H9 (cell line): ENCODE measurements around the gene STK24. TPM values are rescaled to one million over a fixed set of nuclear protein-coding genes. Genes with fewer than 3 reads are reported as not detected.

ENCODE experiments used
- DNase-seq: peaks from one replicate; pipeline ENCODE4 v3.0.0-alpha.2; 2017
- H2AFZ ChIP-seq: one replicate; pipeline ENCODE4 v1.6.1; 2013; ENCODE audit warnings: mild to moderate bottlenecking, low read length, control low read depth, moderate library complexity
- H2AK5ac ChIP-seq: 2 replicates; pipeline ENCODE4 v1.6.1; 2013; ENCODE audit warnings: low read length, control low read depth, mixed read lengths; ENCODE audit not compliant: insufficient read length
- H2BK120ac ChIP-seq: one replicate; pipeline ENCODE4 v1.6.1; 2013; ENCODE audit warnings: low read depth, mild to moderate bottlenecking, low read length, control low read depth, inconsistent platforms; ENCODE audit not compliant: poor library complexity, severe bottlenecking
- H2BK12ac ChIP-seq: 2 replicates; pipeline ENCODE4 v1.6.1; 2013; ENCODE audit warnings: low read length, control low read depth, mixed read lengths, low read depth; ENCODE audit not compliant: insufficient read length
- H2BK15ac ChIP-seq: 2 replicates; pipeline ENCODE4 v1.6.1; 2013; ENCODE audit warnings: low read depth, low read length, control low read depth
- H2BK20ac ChIP-seq: one replicate; pipeline ENCODE4 v1.6.1; 2013; ENCODE audit warnings: low read depth, mild to moderate bottlenecking, low read length, control low read depth, inconsistent platforms; ENCODE audit not compliant: poor library complexity, severe bottlenecking
- H2BK5ac ChIP-seq: 2 replicates; pipeline ENCODE4 v1.6.1; 2013; ENCODE audit warnings: low read length, control low read depth, mixed read lengths; ENCODE audit not compliant: insufficient read length
- H3K14ac ChIP-seq: 2 replicates; pipeline ENCODE4 v1.6.1; 2013; ENCODE audit warnings: low read length, control low read depth; ENCODE audit not compliant: insufficient read depth
- H3K18ac ChIP-seq: 2 replicates; pipeline ENCODE4 v1.6.1; 2013; ENCODE audit warnings: low read depth, mild to moderate bottlenecking, mixed read lengths, low read length, control low read depth; ENCODE audit not compliant: insufficient read length
- H3K23ac ChIP-seq: 2 replicates; pipeline ENCODE4 v1.6.1; 2013; ENCODE audit warnings: low read length, control low read depth, mixed read lengths, low read depth; ENCODE audit not compliant: insufficient read length
- H3K23me2 ChIP-seq: 2 replicates; pipeline ENCODE4 v1.6.1; 2013; ENCODE audit warnings: low read depth, mild to moderate bottlenecking, mixed read lengths, low read length, control low read depth; ENCODE audit not compliant: insufficient read length, poor library complexity, severe bottlenecking
- H3K27ac ChIP-seq: 2 replicates; pipeline ENCODE4 v1.5.1; 2013; ENCODE audit warnings: low read length, control low read depth, mixed read lengths, low read depth; ENCODE audit not compliant: insufficient read length
- H3K27me3 ChIP-seq: 2 replicates; pipeline ENCODE4 v1.6.1; 2013; ENCODE audit warnings: low read length, control low read depth, inconsistent platforms; ENCODE audit not compliant: insufficient read depth
- H3K4ac ChIP-seq: 2 replicates; pipeline ENCODE4 v1.6.1; 2013; ENCODE audit warnings: low read depth, mild to moderate bottlenecking, control low read depth, inconsistent platforms, low read length, moderate library complexity
- H3K4me1 ChIP-seq: 2 replicates; pipeline ENCODE4 v1.6.1; 2013; ENCODE audit warnings: low read length, control low read depth, inconsistent platforms; ENCODE audit not compliant: insufficient read depth
- H3K4me2 ChIP-seq: 2 replicates; pipeline ENCODE4 v1.6.1; 2013; ENCODE audit warnings: low read length, control low read depth, mixed read lengths; ENCODE audit not compliant: insufficient read length, insufficient read depth
- H3K56ac ChIP-seq: 2 replicates; pipeline ENCODE4 v1.6.1; 2013; ENCODE audit warnings: low read depth, mild to moderate bottlenecking, mixed read lengths, low read length, control low read depth; ENCODE audit not compliant: insufficient read length
- H3K79me1 ChIP-seq: 2 replicates; pipeline ENCODE4 v1.6.1; 2013; ENCODE audit warnings: low read depth, mild to moderate bottlenecking, moderate library complexity, low read length, control low read depth, inconsistent platforms; ENCODE audit not compliant: insufficient read depth, poor library complexity, severe bottlenecking
- H3K79me2 ChIP-seq: 2 replicates; pipeline ENCODE4 v1.6.1; 2013; ENCODE audit warnings: low read length, control low read depth, inconsistent platforms; ENCODE audit not compliant: insufficient read depth
- H3K9ac ChIP-seq: 2 replicates; pipeline ENCODE4 v1.6.1; 2013; ENCODE audit warnings: low read length, control low read depth, mixed read lengths; ENCODE audit not compliant: insufficient read length; ENCODE audit errors: extremely low read depth
- H3K9me3 ChIP-seq: one replicate; pipeline ENCODE4 v1.6.1; 2013; ENCODE audit warnings: low read depth, low read length, inconsistent platforms; ENCODE audit not compliant: control insufficient read depth
- H3T11ph ChIP-seq: one replicate; pipeline ENCODE4 v1.6.1; 2013; ENCODE audit warnings: mild to moderate bottlenecking, low read length, control low read depth, inconsistent platforms
- H4K20me1 ChIP-seq: one replicate; pipeline ENCODE4 v1.6.1; 2013; ENCODE audit not compliant: control insufficient read depth, insufficient read length, insufficient read depth
- H4K5ac ChIP-seq: 2 replicates; pipeline ENCODE4 v1.6.1; 2013; ENCODE audit warnings: low read depth, mild to moderate bottlenecking, mixed read lengths, low read length, control low read depth; ENCODE audit not compliant: insufficient read length
- H4K8ac ChIP-seq: replicated peaks from 2 replicates; pipeline ENCODE4 v1.6.1; 2013; ENCODE audit warnings: low read length, control low read depth, mixed read lengths, low read depth; ENCODE audit not compliant: insufficient read length
- H4K91ac ChIP-seq: 2 replicates; pipeline ENCODE4 v1.6.1; 2013; ENCODE audit warnings: low read depth, mild to moderate bottlenecking, moderate library complexity, mixed read lengths, low read length, control low read depth; ENCODE audit not compliant: insufficient read length
- H3K27ac Mint-ChIP-seq, 3 experiments: 2 replicates in 2 of 3; 3 replicates in 1 of 3; pipeline ENCODE4 v1.8.0; 2020 to 2021; ENCODE audit warnings: mixed read lengths in 3 of 3, mild to moderate bottlenecking in 1 of 3, moderate library complexity in 1 of 3
- H3K27me3 Mint-ChIP-seq: 2 replicates; pipeline ENCODE4 v1.8.0; 2021; ENCODE audit warnings: low read depth, mild to moderate bottlenecking, moderate library complexity, mixed read lengths
- H3K36me3 Mint-ChIP-seq, 3 experiments: 2 replicates in 2 of 3; 3 replicates in 1 of 3; pipeline ENCODE4 v1.8.0; 2020 to 2021; ENCODE audit warnings: low read depth in 3 of 3, mixed read lengths in 3 of 3; ENCODE audit not compliant: insufficient read depth in 1 of 3
- H3K4me1 Mint-ChIP-seq, 2 experiments: 2 replicates each; pipeline ENCODE4 v1.8.0; 2020; ENCODE audit warnings: mixed read lengths in 2 of 2
- H3K4me3 Mint-ChIP-seq, 2 experiments: 2 replicates in 1 of 2; 3 replicates in 1 of 2; pipeline ENCODE4 v1.8.0; 2020 to 2021; ENCODE audit warnings: mild to moderate bottlenecking in 2 of 2, mixed read lengths in 2 of 2, moderate library complexity in 1 of 2
- H3K9me3 Mint-ChIP-seq, 2 experiments: 2 replicates in 1 of 2; 3 replicates in 1 of 2; pipeline ENCODE4 v1.8.0; 2020; ENCODE audit warnings: mild to moderate bottlenecking in 2 of 2, mixed read lengths in 2 of 2, moderate library complexity in 1 of 2
- CTCF ChIP-seq: fragments of 200-600 bp; sonication (generic); conservative IDR thresholded peaks from 3 replicates; pipeline ENCODE4 v1.8.0; 2021; ENCODE audit warnings: antibody characterized with exemption, mild to moderate bottlenecking
- WGBS: extraction: QIAGEN DNeasy Blood & Tissue Kit; methylation state at CpG from one replicate; pipeline ENCODE4 v1.1.7; 2013; ENCODE audit warnings: missing lambda C conversion rate, low lambda C conversion rate, mixed read lengths; ENCODE audit not compliant: insufficient read length; ENCODE audit errors: extremely low coverage; 5-methylcytosine and 5-hydroxymethylcytosine counted together
- total RNA-seq: library from RNA; stranded (reverse); gene quantifications from 2 replicates; pipeline ENCODE4 v1.2.1, GENCODE V29; 2021

Gene STK24
- total RNA-seq, 1 experiment from 2014 or later: 134 TPM

GRCh38 chr13:98398581-98398980 is 178.3 kb downstream of the STK24 start:
- no peak for TF ChIP-seq CTCF
- no peaks in the 10 kb centered on the region for H3K9me3 ChIP-seq
- no peak overlapping the region for H4K8ac ChIP-seq
- no peaks in the 10 kb centered on the region for H3K9me3 Mint-ChIP-seq
- H3K9ac ChIP-seq: no peak overlapping the region
- no peak overlapping the region for H3K56ac ChIP-seq
- peaks cover 7 to 32% (median 16%) of the 10 kb centered on the region in 3 experiments; a peak in 6 of 7 replicates for H3K36me3 Mint-ChIP-seq
- H2BK20ac ChIP-seq: no peak overlapping the region
- no peaks in the 10 kb centered on the region for H4K20me1 ChIP-seq
- H2BK12ac ChIP-seq: no peak overlapping the region
- peak overlapping the region in 1 of 3 experiments; percentile 9; a peak in 1 of 7 replicates for H3K27ac Mint-ChIP-seq
- H3K79me1 ChIP-seq: no peaks in the 10 kb centered on the region
- no peaks in the 10 kb centered on the region for H3K79me2 ChIP-seq
- no peak overlapping the region for H2AFZ ChIP-seq
- H3K4me1 Mint-ChIP-seq: peaks cover 17% of the 10 kb centered on the region in 2 experiments
- H3K27me3 ChIP-seq: no peaks in the 10 kb centered on the region
- H2BK5ac ChIP-seq: no peak overlapping the region
- H2BK120ac ChIP-seq: no peak overlapping the region
- no peak overlapping the region for H3K23ac ChIP-seq
- no peaks in the 10 kb centered on the region for H3K23me2 ChIP-seq
- H3T11ph ChIP-seq: no peak overlapping the region
- H3K27me3 Mint-ChIP-seq: no peaks in the 10 kb centered on the region
- no peak overlapping the region for H3K14ac ChIP-seq
- H3K4me2 ChIP-seq: no peak overlapping the region
- H2BK15ac ChIP-seq: no peak overlapping the region
- H3K4me3 Mint-ChIP-seq: no peak overlapping the region
- no peak overlapping the region for H3K27ac ChIP-seq
- DNase-seq: no peak
- no peak overlapping the region for H2AK5ac ChIP-seq
- H3K4me1 ChIP-seq: peaks cover 4% of the 10 kb centered on the region; the same call in 1 of the 2 replicates
- no peak overlapping the region for H3K18ac ChIP-seq
- no peak overlapping the region for H4K91ac ChIP-seq
- no CpG with 5 or more reads among the region's 5 CpGs for WGBS
- no peak overlapping the region for H3K4ac ChIP-seq
- no peak overlapping the region for H4K5ac ChIP-seq
